ENCODE measurements around the gene ZNF787. TPM values are rescaled to one million over a fixed set of nuclear protein-coding genes. Genes with fewer than 3 reads are reported as not detected.

ZNF787 gene
- total RNA-seq, 1 donor from 2014 or later = 33.9 TPM

DNA sequence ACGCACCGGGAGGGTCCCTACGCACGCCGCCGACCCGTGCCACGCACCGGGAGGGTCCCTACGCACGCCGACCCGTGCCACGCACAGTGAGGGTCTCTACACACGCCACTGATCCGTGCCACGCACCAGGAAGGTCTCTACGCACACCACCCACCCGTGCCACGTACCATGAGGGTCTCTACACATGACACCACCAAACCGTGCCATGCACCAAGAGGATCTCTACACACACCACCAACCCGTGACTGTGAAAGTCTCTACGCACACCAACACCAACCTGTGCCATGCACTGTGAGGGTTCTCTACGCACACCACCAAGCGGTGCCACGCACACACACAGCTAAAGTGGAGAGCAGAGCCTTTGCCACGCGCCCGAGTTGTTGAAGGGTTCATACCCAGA, 16.7 kb downstream of the ZNF787 start:
- peaks cover 5% of the 10 kb centered on the region for H3K4me1 Mint-ChIP-seq (ENCODE audit: low read depth)
- no peak for DNase-seq (ENCODE audit: low spot score, unreplicated experiment)
- no peaks in the 10 kb centered on the region for H3K27me3 Mint-ChIP-seq
- no peak overlapping the region for H3K27ac Mint-ChIP-seq
- TF ChIP-seq, protein P1, sequence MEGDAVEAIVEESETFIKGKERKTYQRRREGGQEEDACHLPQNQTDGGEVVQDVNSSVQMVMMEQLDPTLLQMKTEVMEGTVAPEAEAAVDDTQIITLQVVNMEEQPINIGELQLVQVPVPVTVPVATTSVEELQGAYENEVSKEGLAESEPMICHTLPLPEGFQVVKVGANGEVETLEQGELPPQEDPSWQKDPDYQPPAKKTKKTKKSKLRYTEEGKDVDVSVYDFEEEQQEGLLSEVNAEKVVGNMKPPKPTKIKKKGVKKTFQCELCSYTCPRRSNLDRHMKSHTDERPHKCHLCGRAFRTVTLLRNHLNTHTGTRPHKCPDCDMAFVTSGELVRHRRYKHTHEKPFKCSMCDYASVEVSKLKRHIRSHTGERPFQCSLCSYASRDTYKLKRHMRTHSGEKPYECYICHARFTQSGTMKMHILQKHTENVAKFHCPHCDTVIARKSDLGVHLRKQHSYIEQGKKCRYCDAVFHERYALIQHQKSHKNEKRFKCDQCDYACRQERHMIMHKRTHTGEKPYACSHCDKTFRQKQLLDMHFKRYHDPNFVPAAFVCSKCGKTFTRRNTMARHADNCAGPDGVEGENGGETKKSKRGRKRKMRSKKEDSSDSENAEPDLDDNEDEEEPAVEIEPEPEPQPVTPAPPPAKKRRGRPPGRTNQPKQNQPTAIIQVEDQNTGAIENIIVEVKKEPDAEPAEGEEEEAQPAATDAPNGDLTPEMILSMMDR (IDR thresholded peaks at IDR 0.05; ENCODE audit: unreplicated experiment) = no peak
- H3K9me3 Mint-ChIP-seq (ENCODE audit: low read depth) = no peaks in the 10 kb centered on the region
- peaks cover 9% of the 10 kb centered on the region for H3K36me3 Mint-ChIP-seq (ENCODE audit: insufficient read depth)
- no peak overlapping the region for H3K4me3 Mint-ChIP-seq (ENCODE audit: low read depth)

DNA sequence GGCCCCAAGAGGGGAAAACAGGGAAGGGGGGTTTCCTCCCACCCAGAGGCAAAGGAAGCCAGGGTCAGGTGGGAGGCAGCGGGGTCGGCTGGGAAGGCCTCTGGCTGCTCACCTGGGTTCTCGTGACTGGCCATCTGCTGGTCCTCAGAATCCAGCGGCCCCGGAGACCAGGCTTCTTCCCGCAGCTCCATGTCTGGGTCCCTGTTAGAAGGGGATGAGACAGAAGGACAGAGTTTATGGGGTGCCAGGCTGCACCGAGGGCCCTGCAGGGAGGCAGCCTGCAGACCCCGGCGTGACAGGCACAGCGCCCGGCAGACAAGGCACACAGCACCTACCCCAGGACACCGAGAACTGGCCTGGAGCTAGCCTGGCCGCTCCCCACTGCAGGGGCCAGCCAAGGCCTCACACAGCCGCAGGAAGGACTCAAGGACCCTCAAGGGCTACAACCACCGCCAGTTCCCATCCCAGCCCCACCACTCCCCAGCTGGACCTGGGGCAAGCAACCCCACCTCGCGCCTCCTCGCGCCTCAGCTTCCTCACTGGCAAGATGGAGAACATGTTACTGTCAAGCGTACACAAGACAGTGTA, 18.0 kb downstream of the ZNF787 start:
- Mint-ChIP-seq H3K36me3 (ENCODE audit: insufficient read depth) (peaks cover 9% of the 10 kb centered on the region), H3K4me1 (ENCODE audit: low read depth) (peaks cover 3% of the 10 kb centered on the region), H3K4me3 (ENCODE audit: low read depth) (no peak overlapping the region), H3K9me3 (ENCODE audit: low read depth) (no peaks in the 10 kb centered on the region), H3K27me3 (no peaks in the 10 kb centered on the region), H3K27ac (no peak overlapping the region)
- TF ChIP-seq, protein P1 (IDR thresholded peaks at IDR 0.05; ENCODE audit: unreplicated experiment) = no peak
- DNase-seq (ENCODE audit: low spot score, unreplicated experiment) = no peak

DNA sequence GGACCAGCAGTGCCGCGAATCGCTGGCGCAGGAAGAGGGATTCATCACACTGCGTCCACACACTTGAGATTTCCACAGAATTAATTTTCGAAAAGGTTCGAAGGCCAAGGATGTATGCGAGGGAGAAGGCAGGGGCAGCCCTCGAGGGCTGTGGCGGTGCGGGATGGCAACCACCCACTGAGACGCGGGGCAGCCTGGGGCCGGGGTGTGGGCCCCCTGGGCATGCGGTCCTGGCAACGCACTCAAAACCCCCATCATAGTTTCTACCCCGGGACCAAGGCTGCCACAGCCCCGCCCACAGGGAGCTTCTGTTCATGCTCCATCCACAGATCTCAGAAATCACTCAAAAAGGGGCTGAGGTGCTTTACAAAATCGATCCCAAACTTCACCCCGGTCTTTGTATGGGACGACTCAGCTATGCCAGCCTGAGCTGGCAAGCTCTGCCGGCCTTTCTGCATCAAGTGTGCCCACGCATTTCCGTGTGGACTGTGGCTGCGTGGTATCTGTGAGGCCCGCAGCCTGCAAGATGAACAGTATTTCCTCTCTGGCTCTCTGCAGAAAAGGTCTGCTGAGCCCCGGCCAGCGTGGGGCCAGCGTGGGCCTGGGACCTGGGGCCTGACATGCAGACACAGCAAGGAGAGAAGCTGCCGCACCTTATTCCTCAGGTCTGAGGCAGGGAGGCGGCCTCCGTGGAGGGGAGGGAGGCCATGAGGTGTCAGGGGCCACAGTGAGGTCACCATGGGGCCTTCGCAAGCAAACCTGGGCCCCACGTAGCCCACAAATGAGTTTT, 19.2 kb downstream of the ZNF787 start:
- Mint-ChIP-seq H3K36me3 (ENCODE audit: insufficient read depth) (peaks cover 9% of the 10 kb centered on the region), H3K27ac (no peak overlapping the region), H3K4me3 (ENCODE audit: low read depth) (no peak overlapping the region), H3K4me1 (ENCODE audit: low read depth) (peaks cover 3% of the 10 kb centered on the region), H3K27me3 (no peaks in the 10 kb centered on the region), H3K9me3 (ENCODE audit: low read depth) (no peaks in the 10 kb centered on the region)
- TF ChIP-seq, protein P1 (IDR thresholded peaks at IDR 0.05; ENCODE audit: unreplicated experiment) = no peak
- no peak for DNase-seq (ENCODE audit: low spot score, unreplicated experiment)

DNA sequence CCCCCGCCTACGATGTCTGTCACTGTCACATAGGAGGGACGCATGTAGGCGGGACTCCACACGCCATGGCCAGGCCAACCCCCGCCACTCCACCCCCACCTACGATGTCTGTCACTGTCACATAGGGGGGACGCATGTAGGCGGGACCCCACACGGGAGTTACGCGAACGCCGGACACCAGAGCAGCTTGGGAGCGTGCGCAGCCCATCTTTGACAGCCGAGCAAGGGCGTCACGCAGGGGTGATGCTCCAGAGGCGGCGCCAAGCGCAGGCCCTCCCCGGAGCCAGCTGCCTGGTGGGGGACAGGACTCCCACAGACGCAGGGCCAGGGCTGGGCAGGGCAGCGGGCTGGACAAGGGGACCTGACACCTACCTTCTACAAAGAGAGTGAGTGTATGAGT, 20.0 kb downstream of the ZNF787 start:
- Mint-ChIP-seq H3K4me1 (ENCODE audit: low read depth) (peaks cover 2% of the 10 kb centered on the region), H3K27ac (no peak overlapping the region), H3K27me3 (no peaks in the 10 kb centered on the region), H3K4me3 (ENCODE audit: low read depth) (no peak overlapping the region), H3K36me3 (ENCODE audit: insufficient read depth) (peaks cover 5% of the 10 kb centered on the region), H3K9me3 (ENCODE audit: low read depth) (no peaks in the 10 kb centered on the region)
- TF ChIP-seq, protein P1 (IDR thresholded peaks at IDR 0.05; ENCODE audit: unreplicated experiment) = no peak
- DNase-seq (ENCODE audit: low spot score, unreplicated experiment) = no peak

DNA sequence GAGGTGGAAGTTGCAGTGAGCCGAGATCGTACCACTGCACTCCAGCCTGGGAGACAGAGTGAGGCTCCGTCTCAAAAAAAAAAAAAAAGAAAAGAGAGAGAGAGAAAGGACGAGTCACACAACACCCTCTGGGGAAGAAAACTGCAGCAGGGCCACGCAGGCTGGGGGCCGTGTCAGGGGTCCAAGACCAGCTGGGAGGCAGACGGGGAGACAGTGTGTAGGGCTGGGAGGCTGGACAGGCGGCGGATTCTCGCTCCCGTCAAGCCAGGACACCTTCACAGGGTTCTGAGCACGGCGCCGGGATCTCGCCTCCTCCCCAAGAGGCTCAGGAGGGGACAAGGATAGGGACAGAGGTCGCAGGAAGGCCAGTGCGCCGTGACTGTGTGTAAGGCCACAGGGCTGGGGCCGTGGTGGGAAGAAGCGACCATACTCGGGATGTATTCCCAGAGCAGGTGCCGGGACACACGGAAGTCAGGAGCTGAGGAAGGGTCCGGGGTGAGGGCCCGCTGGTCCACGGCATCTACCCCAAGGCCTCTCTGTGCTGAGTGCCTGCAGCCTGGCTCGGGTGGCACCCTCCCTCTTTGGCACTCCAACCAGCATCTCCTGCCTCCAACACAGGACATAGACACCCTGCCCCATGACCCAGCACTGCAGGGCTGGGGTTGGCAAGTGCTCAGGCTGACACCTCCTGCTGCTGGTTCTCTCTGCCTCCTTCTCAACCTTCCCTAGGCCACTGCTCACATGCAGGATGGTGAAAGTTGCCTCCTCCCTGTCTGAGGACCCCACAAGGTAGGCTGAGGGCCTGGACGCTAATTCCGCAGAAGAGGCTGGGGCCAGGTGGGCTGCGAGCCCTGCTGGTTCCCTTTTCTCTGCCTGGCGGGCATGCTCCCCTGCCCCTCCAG, 21.2 kb downstream of the ZNF787 start:
- no peaks in the 10 kb centered on the region for H3K4me1 Mint-ChIP-seq (ENCODE audit: low read depth)
- H3K4me3 Mint-ChIP-seq (ENCODE audit: low read depth) = no peak overlapping the region
- no peak for DNase-seq (ENCODE audit: low spot score, unreplicated experiment)
- H3K27me3 Mint-ChIP-seq = no peaks in the 10 kb centered on the region
- peaks cover 10% of the 10 kb centered on the region for H3K36me3 Mint-ChIP-seq (ENCODE audit: insufficient read depth)
- TF ChIP-seq, protein P1 (IDR thresholded peaks at IDR 0.05; ENCODE audit: unreplicated experiment) = no peak
- H3K9me3 Mint-ChIP-seq (ENCODE audit: low read depth) = no peaks in the 10 kb centered on the region
- no peak overlapping the region for H3K27ac Mint-ChIP-seq

Data from progenitor cell of endocrine pancreas (in vitro differentiated cells).